ENCODE measurements around the gene DAPP1.

The DAPP1 gene

GRCh38 chr4:99918656-99919055, 102.0 kb downstream of the DAPP1 start:
- H3K4me3 ChIP-seq (ENCODE audit: control insufficient read depth, low read depth, low read length), result no peak overlapping the region
- no peak for DNase-seq (ENCODE audit: low read depth)
- no peak for TF ChIP-seq CTCF (IDR thresholded peaks at IDR 0.05; ENCODE audit: control insufficient read depth, insufficient read depth, low read depth, low read length, missing control alignments)
